Measurements from ENCODE around the gene ZBTB39.
"Not testable (repeated sequence)": the region's sequence is repeated elsewhere in the genome, so short reads cannot be mapped to it uniquely, and the experiment has no call there.

ZBTB39 gene, protein sequence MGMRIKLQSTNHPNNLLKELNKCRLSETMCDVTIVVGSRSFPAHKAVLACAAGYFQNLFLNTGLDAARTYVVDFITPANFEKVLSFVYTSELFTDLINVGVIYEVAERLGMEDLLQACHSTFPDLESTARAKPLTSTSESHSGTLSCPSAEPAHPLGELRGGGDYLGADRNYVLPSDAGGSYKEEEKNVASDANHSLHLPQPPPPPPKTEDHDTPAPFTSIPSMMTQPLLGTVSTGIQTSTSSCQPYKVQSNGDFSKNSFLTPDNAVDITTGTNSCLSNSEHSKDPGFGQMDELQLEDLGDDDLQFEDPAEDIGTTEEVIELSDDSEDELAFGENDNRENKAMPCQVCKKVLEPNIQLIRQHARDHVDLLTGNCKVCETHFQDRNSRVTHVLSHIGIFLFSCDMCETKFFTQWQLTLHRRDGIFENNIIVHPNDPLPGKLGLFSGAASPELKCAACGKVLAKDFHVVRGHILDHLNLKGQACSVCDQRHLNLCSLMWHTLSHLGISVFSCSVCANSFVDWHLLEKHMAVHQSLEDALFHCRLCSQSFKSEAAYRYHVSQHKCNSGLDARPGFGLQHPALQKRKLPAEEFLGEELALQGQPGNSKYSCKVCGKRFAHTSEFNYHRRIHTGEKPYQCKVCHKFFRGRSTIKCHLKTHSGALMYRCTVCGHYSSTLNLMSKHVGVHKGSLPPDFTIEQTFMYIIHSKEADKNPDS

DNA sequence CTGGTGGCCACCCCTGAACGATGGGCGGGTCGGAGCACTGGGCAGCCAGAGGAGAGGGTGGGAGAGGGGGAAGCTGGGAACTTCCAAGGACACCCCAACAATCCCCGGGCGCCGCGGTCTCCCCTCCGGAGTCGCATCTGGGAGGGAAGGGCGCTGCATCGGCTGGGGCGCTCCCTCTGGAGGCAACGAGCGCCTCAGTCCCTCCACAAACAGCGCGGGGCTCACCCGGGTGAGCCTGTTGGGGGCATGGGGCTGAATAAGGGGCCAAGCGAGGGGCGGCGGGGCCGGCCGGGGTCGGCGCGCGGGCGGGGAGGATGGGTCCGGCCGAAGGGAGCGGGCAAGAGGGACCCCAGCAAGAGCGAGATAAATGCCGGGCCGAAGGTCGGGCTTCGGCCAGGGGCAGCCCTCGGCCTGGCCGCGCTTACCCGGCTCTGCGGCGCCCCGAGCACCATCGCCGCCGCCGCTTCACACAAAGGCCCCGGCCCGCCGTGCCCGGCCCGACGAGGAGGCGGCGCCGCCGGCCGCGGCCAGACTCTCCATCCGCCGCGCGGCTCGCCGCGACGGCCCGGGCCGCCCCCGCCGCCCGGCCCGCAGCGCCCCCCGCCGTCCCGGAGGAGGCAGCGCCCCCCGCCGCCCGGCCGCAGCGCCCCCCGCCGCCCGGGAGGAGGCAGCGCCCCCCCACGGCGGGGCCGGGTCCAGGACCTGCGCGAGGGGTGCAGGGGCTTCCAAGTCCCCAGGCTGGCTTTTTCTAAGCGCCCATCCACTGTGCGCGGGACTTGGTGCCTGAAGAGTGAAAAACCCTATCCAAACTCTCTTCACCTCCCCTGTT is at the start of gene ZBTB39:
Gene ZBTB39 (minus strand): TSS at position 567 of the 829 bp plus-strand sequence. CDS start 1,629 bp downstream, outside the sequence.
- no peak for DNase-seq (ENCODE audit: low read depth, low spot score)

DNA sequence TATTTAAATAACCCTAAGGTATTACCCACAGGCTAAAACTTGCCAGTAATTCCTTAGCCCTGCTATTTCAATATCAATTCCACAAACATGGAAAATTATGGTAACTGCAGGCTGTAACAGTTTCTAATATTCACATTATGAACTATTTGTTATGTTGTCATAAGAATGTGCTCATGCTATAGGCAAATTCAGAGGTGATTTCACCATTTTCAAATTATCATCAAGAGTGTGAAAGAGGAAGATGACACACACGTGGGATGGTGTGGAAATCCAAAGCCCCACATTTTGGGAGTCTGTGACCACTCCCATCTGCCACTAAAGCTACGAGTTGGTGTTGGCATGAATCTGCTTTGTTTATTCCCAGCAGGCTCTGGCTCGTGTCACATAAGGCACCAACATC is 49.5 kb upstream of the ZBTB39 start:
- no peak for DNase-seq (ENCODE audit: low read depth, low spot score)

DNA sequence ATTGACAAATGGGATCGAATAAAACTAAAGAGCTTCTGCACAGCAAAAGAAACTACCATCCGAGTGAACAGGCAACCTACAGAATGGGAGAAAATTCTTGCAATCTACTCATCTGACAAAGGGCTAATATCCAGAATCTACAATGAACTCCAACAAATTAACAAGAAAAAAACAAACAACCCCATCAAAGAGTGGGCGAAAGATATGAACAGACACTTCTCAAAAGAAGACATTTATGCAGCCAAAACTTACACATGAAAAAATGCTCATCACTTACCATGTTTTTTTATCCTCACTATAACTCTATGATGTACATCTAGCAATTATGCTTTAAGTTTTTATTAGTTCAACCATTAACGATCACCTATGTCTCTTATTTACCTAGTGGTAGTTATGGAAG is 47.6 kb upstream of the ZBTB39 start:
- not testable (repeated sequence) for DNase-seq (ENCODE audit: low read depth, low spot score)

DNA sequence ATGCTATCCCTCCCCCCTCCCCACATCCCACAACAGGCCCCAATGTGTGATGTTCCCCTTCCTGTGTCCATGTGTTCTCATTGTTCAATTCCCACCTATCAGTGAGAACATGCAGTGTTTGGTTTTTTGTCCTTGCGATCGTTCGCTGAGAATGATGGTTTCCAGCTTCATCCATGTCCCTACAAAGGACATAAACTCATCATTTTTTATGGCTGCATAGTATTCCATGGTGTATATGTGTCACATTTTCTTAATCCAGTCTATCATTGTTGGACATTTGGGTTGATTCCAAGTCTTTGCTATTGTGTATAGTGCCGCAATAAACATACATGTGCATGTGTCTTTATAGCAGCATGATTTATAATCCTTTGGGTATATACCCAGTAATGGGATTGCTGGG is 46.8 kb upstream of the ZBTB39 start:
- not testable (repeated sequence) for DNase-seq (ENCODE audit: low read depth, low spot score)

DNA sequence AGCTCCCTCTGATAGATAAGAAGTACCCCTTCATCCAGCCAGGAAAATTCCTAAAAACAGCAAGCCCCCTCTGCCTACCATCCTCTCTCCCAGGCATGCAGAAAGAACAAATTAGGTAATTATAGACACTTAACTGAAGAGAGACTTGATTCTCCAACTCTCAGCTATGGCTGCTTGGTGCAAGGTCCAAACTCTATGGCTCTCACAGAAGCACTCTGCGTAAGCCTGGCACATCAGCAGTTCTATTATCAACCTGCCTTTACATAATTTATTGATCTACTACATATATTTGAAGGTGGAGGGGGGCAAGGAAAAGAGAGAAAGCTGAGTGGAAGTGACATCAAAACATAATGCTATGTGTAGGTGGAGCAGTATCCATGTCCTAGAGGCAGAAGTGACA is 44.7 kb upstream of the ZBTB39 start:
- no peak for DNase-seq (ENCODE audit: low read depth, low spot score)

DNA sequence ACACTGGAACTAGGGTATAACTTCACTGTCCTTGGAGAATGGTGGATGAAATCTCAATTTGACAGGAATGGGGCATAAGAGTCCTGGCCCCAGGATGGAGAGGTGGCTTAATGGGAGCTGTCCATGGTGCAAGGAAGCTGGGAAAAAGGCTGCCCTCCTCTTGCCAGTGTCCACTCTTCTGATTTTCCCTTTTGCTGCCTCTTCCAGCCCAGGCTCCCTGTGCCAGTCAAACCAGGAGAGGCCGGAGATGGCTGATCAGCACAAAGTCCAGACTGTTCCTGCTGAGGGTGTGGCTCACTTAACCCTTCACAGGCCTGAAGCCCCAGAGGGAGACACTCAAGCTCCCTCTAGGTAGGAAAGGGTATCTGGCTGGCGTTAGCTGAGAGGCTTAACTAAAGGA is 43.5 kb upstream of the ZBTB39 start, which contains the start of gene MYO1A:
Gene MYO1A (minus strand): TSS at position 240 of the 400 bp plus-strand sequence. CDS start 1,806 bp downstream, outside the sequence.
- no peak for DNase-seq (ENCODE audit: low read depth, low spot score)

DNA sequence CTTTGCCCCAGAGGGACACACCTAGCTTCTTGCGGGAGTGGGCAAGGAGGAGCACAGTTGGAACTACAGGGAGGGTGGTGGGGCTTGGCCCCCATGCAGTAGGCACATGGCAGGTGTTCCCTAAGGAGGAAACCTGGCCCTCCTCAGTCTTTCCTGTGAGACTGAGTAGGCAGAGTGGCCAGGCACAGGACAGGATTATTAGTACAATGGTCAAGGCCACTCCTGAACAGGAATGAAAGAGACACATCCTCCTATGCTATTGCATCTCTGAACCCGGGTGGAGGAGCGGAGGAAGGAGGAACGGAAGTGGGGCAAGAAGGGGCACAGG is 42.7 kb upstream of the ZBTB39 start:
- DNase-seq (ENCODE audit: low read depth, low spot score): no peak

DNA sequence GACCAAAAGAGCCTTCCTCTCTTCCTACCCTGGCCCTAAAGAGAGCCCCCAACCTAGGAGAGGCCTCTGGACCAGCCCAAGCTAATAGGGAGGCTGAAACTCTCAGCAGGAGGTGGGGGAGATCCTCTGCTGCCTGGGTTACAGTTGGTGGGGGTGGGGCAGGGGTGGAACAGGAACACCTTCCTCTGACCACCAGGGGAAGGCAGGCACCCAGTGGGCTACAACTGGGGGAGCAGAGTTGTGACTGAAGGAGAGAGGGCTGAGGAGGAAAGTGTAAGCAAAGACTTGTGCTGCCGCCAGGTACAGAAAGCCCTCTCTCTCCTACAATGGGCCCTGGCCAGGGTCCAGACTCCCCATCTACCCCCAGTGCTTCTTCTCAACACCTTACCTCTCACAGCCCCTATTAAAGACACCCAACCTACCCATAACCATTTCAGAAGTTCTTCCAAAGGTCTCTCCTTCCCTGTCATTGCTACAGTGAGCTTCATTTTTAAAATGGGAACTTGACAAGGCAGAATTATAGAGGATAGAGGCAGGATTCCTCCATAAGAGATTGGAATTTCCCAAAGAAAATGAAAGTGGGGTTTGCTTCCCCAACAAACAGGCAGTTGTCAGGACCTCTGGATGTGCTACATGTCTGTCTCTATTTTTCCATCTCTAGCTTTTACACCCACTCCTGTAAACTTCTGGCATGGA is 42.2 kb upstream of the ZBTB39 start:
- DNase-seq (ENCODE audit: low read depth, low spot score): no peak

DNA sequence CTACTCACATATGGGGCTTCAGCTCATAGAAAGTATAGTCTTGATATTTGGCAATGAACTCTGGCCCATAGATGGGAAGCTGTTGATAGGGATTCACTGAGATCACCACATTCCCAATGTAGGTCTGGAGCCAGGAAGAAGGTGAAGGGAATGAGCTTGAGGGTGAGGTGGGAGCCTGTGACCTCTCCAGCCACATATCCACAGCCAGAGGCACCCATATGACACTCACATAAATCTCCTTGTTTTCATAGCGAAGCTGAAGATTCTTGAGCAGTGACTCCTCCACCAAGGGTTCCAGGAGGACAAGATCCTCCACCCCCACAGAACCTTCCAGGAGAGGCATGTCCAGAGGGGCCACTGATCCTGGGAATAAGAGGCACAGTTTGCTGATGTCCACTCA is 41.6 kb upstream of the ZBTB39 start:
- DNase-seq (ENCODE audit: low read depth, low spot score): no peak

DNA sequence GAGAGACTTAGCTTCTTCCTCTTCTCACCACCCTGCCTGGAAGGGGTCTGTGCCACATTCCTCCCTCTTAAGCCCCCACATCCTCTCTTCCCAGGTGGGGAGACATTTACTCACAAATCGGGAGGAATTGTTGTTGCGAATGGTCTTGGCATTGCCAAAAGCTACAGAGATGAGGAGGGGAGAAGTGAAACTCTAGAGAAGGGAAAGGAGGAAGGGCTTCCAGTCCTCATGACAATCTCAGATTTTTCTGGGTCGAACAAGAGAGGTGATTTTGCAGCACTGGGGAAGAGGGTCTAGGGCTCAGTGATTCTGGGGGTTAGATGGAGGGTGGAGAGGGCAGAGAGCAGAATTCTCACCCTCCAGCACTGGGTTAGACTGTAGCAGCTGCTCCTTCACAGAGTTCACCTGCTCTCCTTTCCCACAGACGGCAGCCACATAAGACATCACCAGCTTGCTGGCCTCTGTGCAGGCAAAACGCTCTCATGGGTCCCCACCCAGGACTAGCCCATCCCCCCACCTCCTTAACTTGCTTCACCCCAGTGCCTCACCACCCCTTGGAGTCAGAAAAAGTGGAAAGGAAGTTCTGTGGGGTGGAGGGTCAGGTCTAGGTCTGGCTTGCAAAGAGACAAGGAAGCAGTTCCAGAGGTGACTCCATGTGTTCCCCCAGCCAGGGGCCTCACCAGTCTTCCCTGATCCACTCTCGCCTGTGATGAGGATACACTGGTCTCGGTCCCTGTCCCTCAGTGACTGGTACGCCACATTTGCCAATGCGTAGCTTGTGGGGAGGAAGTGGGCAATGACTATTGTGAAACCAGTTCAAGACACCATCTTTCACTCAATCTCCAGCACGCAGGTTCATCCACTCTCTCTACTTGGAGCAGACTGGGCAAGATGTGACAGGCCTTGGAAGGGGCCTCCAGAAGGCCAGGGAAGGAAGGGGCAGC is 40.9 kb upstream of the ZBTB39 start:
- DNase-seq (ENCODE audit: low read depth, low spot score): no peak

DNA sequence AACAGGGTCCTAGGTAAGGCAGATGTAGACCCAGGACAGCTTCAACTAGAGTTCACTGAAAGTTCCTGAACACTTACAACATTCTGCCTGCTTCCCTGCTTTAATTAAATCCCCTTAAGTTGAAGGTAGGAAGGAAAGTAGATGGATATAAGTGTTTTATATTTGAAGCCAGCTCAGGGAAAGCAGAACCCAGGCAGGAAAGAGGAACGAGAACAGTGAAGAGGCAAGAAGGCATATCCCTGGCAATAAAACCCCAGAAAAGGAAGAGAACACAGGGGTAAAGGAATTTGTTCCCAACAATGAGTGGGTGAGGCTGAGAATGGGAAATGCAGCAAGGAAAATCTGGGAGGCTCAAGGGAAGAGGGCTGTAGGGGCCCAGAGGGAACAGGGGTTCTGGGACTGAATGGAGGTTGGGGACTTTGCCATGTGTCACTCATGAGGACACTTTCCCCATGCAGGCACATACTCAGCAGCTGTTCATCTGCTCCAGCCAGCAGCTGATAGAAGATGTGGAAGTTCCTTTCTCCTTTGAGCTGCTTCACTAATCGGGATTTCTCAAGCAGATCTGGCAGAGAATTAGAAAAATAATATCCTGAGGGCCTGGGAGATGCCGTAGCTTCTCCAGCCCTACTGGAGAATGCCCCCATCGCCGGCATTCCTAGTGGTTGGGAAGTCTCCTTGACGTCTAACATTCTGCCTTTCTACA is 39.9 kb upstream of the ZBTB39 start:
- DNase-seq (ENCODE audit: low read depth, low spot score): no peak

DNA sequence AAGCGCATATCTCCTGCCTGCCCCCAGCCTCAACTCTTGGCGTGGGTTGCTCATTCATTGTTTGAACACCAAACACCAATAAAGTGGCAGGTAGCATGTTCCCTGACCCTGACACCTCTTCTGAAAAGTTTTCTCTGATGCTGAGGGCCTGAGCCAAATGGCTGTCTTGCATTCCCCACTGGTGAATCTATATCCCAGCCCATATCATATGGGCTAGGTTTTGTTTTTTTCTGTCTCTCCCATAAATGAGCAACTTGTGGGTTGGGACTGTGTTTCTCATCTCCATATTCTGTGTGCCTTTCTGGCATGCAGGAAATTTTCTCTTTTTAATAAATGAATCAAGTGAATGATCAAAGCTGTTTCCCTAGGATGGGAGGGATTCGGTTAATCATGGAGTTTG is 38.5 kb upstream of the ZBTB39 start:
- no peak for DNase-seq (ENCODE audit: low read depth, low spot score)

DNA sequence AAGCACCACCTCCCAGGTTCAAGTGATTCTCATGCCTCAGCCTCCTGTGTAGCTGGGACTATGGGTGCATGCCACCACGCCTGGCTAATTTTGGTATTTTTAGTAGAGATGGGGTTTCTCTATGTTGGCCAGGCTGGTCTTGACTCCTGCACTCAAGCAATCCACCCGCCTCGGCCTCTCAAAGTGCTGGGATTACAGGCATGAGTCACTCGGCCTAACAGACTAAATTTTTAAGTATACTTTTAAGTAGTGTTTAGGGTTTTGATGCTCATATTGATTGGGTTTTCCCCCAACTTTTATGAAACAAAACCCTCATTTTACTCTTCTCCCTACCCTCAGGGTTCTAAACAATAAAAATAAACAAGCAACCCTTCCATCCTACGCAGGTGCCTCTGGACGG is 38.1 kb upstream of the ZBTB39 start:
- DNase-seq (ENCODE audit: low read depth, low spot score): no peak

DNA sequence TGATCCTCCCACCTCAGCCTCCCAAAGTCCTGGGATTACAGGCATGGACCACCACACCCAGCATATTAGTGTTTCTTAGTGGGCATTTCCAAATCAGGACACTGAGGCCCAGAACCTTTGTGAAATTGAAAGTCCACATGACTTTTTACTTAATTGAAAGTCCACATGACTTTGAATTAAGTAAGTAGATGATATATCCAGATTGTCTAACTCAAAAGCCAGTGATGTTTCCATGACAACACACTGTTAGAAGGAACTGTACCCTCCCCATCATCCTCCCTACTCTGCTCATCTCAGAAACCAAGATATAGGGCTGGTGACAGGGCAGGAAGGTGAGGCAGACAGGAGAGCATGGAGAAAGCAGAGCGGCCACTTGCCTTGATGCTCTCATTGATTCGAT is 36.3 kb upstream of the ZBTB39 start:
- DNase-seq (ENCODE audit: low read depth, low spot score): no peak

DNA sequence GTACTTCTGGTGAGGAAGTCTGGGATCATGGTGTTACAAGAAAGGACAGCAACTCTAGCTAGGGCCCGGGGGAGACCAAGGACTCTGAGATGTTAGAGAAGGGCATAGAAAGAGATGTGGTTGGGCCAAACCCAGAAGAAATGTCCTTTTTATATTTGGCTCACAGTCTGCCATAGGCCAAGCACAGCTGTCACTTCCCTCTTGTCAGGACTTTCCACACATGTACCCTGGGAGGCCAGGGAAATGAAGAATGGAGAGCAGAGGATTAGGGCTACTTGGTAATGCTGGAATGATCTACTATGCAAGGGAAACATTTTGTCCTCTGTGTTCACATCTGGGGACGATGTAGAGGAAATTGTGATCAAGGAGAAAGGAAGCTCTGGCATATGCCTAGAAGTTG is 34.4 kb upstream of the ZBTB39 start:
- no peak for DNase-seq (ENCODE audit: low read depth, low spot score)

DNA sequence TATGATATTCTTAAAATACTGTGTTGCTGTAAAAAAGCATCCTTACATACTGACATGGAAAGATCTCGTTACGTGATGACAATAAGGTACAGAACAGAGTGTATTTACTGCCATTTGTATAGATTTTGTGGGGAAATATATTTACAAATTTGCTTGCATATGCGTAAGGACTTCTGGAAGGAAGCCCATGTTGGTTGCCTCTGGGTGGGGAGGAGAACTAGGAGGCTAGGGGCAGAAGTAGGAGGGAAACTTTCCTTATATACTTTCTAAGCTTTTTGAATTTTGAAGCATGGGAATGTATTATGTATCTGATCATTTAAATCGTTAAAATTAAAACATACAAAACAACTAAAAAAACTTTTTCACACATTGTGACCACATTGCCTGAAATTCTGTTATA is 33.9 kb upstream of the ZBTB39 start:
- no peak for DNase-seq (ENCODE audit: low read depth, low spot score)

DNA sequence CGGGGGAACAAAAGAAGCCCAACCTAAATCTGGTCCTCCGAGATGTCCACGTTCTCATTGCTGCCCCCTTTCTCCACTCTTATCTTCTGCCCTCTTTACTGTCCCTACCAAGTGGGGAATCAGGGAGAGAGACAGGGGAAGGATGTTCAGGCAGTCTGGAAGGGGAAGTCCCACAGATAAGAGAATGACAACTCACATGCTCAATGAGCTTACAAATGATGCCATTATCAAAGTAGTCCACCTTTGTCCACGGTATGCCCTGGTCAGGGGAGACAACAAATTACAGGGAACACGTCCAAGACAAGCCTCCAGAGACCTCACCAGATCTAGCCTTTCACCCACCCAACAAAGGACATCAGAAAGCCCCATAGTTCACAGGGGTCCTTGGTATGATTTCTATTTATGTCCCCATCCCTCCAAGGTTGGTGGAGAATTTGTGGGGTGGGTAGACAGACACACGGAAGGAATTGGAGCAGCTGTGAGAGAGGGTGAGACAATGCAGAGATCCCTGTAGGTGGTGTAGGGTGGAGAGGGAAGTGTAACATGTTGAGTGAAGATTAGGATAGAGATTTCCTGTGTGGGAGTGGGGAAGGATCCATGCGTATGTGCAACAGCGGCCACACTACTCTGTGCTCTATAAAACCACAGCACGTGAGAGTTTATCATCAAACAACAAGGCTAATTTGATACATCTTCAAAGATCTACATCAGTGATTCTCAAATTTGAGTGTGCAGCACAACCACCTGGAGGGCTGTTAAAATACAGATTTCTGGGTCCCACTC is 32.9 kb upstream of the ZBTB39 start:
- no peak for DNase-seq (ENCODE audit: low read depth, low spot score)

DNA sequence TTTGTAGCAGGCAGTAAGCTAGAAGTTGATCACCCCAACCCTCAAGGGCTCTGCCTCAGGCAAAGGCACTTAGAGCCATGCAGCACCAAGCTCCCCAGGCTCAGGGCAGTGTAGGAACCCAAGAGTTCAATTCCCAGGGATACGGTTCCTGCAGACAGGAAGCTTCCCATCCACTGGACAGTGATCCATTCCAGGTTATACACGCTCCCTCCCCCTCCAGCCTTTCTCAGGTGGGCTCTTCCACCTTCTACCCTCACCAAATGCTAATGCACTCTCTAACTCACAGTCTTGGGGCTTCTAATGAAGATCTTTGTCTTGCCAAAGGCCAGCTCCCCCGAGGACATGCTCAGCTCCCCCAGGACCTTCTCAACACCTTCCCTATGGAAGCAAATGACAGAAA is 30.9 kb upstream of the ZBTB39 start:
- DNase-seq (ENCODE audit: low read depth, low spot score): no peak

DNA sequence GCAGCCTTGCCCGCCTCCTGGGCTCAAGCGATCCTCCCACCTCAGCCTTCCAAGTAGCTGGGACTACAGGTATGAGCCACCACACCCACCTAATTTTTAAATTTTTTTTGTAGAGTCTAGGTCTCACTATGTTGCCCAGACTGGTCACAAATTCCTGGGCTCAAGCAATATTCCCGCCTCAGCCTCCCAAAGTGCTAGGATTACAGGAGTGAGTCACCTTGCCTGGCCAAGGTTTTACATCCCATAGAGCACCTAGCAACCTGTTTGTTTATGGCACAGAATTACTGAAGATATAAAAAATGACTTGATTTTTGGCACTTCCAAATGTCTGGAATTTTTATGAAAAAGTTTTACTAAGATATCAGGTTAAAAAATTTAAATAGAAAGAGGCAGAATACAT is 27.1 kb upstream of the ZBTB39 start:
- no peak for DNase-seq (ENCODE audit: low read depth, low spot score)

All from brain pericyte (primary cell).